Osteocyte (in vitro differentiated cells): ENCODE measurements around the gene SLC39A11. TPM values are rescaled to one million over a fixed set of nuclear protein-coding genes. Genes with fewer than 3 reads are reported as not detected.
A peak's percentile ranks its signal among the peaks of the same experiment; 100 is the strongest.

Source experiments
- DNase-seq: peaks from one replicate; pipeline ENCODE4 v3.0.0; 2021; ENCODE audit warnings: mixed read lengths; ENCODE audit not compliant: unreplicated experiment; ENCODE audit errors: extremely low spot score
- H3K27ac Mint-ChIP-seq: one replicate; pipeline ENCODE4 v1.8.0; 2021; ENCODE audit warnings: mild to moderate bottlenecking, mixed read lengths; ENCODE audit not compliant: unreplicated experiment
- H3K27me3 Mint-ChIP-seq: one replicate; pipeline ENCODE4 v1.8.0; 2021; ENCODE audit warnings: mixed read lengths; ENCODE audit not compliant: unreplicated experiment
- H3K36me3 Mint-ChIP-seq: one replicate; pipeline ENCODE4 v1.8.0; 2021; ENCODE audit warnings: mixed read lengths; ENCODE audit not compliant: unreplicated experiment
- H3K4me1 Mint-ChIP-seq: one replicate; pipeline ENCODE4 v1.8.0; 2021; ENCODE audit warnings: mixed read lengths; ENCODE audit not compliant: unreplicated experiment
- H3K4me3 Mint-ChIP-seq: one replicate; pipeline ENCODE4 v1.8.0; 2021; ENCODE audit warnings: mild to moderate bottlenecking, moderate library complexity, mixed read lengths; ENCODE audit not compliant: unreplicated experiment
- H3K9me3 Mint-ChIP-seq: one replicate; pipeline ENCODE4 v1.8.0; 2021; ENCODE audit warnings: mixed read lengths; ENCODE audit not compliant: unreplicated experiment
- total RNA-seq: library from RNA; stranded (reverse); gene quantifications from 2 replicates; pipeline ENCODE4 v1.2.1, GENCODE V29; 2021
- TF ChIP-seq, protein P1 (sequence below): fragments of 200-600 bp; sonication (generic); IDR thresholded peaks from 2 replicates; pipeline ENCODE4 v1.5.0; 2021; ENCODE audit warnings: antibody characterized with exemption, mild to moderate bottlenecking, moderate library complexity

Gene SLC39A11
- total RNA-seq, 1 donor from 2014 or later = 50.2 TPM

GRCh38 chr17:73028299-73028755 is 64.2 kb downstream of the SLC39A11 start:
- DNase-seq = no peak
- Mint-ChIP-seq H3K4me3 (peak overlapping the region; percentile 10), H3K27ac (peak overlapping the region; percentile 94), H3K9me3 (no peaks in the 10 kb centered on the region), H3K27me3 (no peaks in the 10 kb centered on the region), H3K36me3 (peaks cover 19% of the 10 kb centered on the region), H3K4me1 (peaks cover 50% of the 10 kb centered on the region)
- TF ChIP-seq, protein P1, sequence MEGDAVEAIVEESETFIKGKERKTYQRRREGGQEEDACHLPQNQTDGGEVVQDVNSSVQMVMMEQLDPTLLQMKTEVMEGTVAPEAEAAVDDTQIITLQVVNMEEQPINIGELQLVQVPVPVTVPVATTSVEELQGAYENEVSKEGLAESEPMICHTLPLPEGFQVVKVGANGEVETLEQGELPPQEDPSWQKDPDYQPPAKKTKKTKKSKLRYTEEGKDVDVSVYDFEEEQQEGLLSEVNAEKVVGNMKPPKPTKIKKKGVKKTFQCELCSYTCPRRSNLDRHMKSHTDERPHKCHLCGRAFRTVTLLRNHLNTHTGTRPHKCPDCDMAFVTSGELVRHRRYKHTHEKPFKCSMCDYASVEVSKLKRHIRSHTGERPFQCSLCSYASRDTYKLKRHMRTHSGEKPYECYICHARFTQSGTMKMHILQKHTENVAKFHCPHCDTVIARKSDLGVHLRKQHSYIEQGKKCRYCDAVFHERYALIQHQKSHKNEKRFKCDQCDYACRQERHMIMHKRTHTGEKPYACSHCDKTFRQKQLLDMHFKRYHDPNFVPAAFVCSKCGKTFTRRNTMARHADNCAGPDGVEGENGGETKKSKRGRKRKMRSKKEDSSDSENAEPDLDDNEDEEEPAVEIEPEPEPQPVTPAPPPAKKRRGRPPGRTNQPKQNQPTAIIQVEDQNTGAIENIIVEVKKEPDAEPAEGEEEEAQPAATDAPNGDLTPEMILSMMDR = no peak

- TF ChIP-seq, protein P1 = no peak
- H3K4me1 Mint-ChIP-seq = peaks cover 60% of the 10 kb centered on the region
- no peaks in the 10 kb centered on the region for H3K27me3 Mint-ChIP-seq
- peak overlapping the region; percentile 94 for H3K27ac Mint-ChIP-seq
- peak overlapping the region; percentile 17 for H3K4me3 Mint-ChIP-seq
- H3K36me3 Mint-ChIP-seq = peaks cover 16% of the 10 kb centered on the region
- DNase-seq = no peak
- no peaks in the 10 kb centered on the region for H3K9me3 Mint-ChIP-seq
Measured at GRCh38 chr17:73027130-73027741, 65.3 kb downstream of the SLC39A11 start.

- no peaks in the 10 kb centered on the region for H3K27me3 Mint-ChIP-seq
- H3K9me3 Mint-ChIP-seq = no peaks in the 10 kb centered on the region
- no peak overlapping the region for H3K27ac Mint-ChIP-seq
- peaks cover 12% of the 10 kb centered on the region for H3K36me3 Mint-ChIP-seq
- no peak overlapping the region for H3K4me3 Mint-ChIP-seq
- TF ChIP-seq, protein P1 = no peak
- H3K4me1 Mint-ChIP-seq = peaks cover 66% of the 10 kb centered on the region
- DNase-seq = no peak
Measured at GRCh38 chr17:73025041-73025560, 67.4 kb downstream of the SLC39A11 start.

- H3K27ac Mint-ChIP-seq = no peak overlapping the region
- no peak for DNase-seq
- H3K27me3 Mint-ChIP-seq = no peaks in the 10 kb centered on the region
Measured at GRCh38 chr17:73023759-73024158, 68.7 kb downstream of the SLC39A11 start.

GRCh38 chr17:73022694-73023093 is 69.8 kb downstream of the SLC39A11 start:
- Mint-ChIP-seq H3K27ac (peak overlapping the region; percentile 88), H3K4me3 (peak overlapping the region; percentile 27), H3K36me3 (peaks cover 23% of the 10 kb centered on the region), H3K4me1 (peaks cover 55% of the 10 kb centered on the region), H3K9me3 (peaks cover 15% of the 10 kb centered on the region), H3K27me3 (no peaks in the 10 kb centered on the region)
- TF ChIP-seq, protein P1 = no peak
- no peak for DNase-seq

More at GRCh38 chr17:73023759-73024158, 68.7 kb downstream of the SLC39A11 start:
- H3K36me3 Mint-ChIP-seq = peaks cover 22% of the 10 kb centered on the region
- H3K4me1 Mint-ChIP-seq = peaks cover 63% of the 10 kb centered on the region
- peaks cover 11% of the 10 kb centered on the region for H3K9me3 Mint-ChIP-seq
- TF ChIP-seq, protein P1 = no peak
- no peak overlapping the region for H3K4me3 Mint-ChIP-seq
